DMS153 treated with DMSO at 0.1 percent for 48 hours (cell line): ENCODE results near the gene RNF25.
A peak's percentile ranks its signal among the peaks of the same experiment; 100 is the strongest.

ENCODE experiments used
- DNase-seq: peaks from one replicate; lab custom pipeline; 2025; ENCODE audit not compliant: unreplicated experiment; lab: John Stamatoyannopoulos, UW

The RNF25 gene, protein sequence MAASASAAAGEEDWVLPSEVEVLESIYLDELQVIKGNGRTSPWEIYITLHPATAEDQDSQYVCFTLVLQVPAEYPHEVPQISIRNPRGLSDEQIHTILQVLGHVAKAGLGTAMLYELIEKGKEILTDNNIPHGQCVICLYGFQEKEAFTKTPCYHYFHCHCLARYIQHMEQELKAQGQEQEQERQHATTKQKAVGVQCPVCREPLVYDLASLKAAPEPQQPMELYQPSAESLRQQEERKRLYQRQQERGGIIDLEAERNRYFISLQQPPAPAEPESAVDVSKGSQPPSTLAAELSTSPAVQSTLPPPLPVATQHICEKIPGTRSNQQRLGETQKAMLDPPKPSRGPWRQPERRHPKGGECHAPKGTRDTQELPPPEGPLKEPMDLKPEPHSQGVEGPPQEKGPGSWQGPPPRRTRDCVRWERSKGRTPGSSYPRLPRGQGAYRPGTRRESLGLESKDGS

DNA sequence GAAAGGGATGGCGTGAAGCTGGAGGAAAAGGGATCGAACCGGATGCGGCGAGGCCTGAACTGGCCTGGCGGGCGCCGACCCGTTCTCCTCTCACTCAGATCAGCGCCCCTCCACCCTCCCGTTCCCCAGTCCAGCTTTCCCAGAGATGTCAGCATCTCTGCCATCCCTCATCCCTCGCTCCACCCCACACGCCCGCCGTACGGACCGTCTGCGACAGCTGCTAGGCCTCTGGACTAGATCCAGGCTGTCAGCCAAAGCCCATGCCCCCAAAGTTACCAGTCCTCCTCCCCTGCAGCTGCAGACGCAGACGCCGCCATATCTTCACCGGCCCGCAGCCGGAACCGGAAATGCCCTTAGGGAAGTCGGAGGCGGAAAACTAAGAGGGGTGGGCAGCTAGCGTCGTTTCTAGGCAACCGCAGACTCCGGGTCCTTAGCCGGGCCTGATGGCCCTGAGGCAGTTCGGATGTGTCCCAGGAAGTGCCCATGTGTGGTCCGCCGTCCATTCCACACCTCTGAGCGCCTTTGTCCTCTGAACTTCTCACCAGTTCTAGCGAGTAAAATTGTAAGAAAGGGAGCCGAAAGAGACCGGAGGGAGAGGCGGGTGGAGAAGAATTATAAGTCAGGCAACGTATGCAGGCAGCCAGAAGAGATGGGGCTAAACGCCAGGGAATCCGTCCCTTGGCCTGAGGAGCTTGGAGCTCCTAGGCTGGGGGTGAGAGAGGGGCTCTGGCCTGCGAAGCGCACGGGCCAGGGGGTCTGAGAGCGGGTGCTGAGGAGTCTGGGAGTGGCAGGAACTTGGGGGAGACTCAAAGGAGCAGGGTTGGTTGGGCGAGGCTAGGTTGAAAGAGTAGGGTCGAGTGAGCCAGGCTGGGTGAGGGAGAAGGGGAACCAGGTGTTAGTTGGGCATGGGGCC, at the start of gene RNF25, which contains the start of gene STK36:
Gene RNF25 (minus strand): TSS at position 349 of the 913 bp plus-strand sequence. CDS start 32 bp downstream, at position 317.
Gene STK36 (plus strand): TSS at position 433 of the 913 bp plus-strand sequence. CDS start 744 bp downstream, outside the sequence.
- peak; percentile 78 for DNase-seq

GRCh38 chr2:218721488-218721887, 49.7 kb upstream of the RNF25 start:
- DNase-seq: no peak

DNA sequence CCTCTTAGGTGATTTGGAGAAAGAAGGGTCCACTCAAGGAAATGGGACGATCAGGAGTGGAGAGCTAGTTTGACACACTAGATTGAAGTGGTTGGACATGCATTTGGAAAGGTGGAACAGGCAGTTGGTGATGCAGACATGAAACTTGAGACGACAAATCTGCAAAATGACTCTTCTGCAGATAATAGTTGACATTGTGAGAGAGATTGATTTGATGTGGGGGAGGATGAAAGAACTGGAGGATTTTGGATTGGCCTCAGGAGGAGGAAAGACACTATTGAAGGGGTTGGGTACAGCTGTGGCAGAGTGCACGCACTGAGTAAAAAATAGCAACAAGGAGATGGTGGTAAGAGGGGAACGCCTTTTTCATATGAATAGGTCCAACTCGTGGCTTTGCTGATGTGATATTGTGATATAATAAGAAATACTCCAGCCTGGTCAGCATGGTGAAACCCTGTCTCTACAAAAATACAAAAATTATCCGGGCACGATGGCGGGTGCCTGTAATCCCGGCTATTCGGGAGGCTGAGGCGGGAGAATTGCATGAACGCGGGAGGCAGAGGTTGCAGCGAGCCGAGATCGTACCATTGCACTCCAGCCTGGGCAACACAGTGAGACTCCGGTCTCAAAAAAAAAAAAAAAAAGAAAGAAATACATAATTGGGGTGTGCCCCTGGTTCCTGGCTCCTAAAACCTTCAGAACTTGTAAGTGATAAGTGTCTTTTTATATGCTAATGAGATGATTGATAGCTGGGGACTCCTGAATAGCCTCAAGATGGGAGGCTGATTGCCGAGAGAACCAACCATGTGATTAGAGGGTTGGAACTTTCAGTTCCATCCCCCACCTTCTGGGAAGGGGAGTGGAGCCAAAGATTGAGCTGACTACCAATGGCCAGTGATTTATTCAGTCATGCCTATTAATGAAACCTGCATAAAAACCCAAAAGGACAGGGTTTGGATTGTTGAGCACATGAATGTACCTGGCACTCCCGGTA, 48.5 kb upstream of the RNF25 start:
- DNase-seq: no peak

DNA sequence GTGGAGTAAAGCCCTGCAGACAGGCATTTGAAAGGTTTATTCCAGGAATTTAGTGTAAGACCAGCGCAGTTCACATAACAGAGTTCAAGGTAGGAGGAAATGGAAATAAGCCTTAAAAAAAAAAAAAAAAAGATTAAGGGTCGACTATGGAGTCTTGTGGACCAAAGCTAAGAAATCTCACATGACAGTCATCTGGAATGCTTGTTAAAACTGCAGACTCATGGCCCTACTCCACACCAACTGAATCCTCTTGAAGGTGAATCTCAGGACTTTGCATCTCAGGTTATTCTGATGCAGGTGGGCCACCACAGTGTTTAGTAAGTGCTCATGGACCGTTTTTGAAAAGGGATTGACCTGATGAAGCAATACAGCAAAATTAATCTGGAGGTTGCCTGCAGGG, 47.7 kb upstream of the RNF25 start:
- DNase-seq: no peak

DNA sequence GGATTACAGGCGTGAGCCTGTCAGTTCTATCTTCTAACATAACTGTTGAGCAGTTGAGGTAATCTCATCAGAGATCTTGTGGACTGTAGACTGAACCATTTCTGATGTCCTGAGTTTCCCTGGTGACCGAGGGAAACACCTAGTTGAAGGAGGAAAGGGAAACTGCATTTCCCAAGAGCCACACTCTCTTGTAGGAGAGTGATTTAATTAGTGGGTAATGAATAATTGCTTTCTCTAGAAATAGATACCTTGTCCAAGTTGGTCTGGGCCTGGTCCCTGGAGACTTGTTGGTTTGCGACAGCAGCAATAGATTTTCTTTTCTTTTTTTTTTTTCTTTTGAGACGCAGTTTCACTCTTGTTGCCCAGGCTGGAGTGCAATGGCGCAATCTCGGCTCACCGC, 46.3 kb upstream of the RNF25 start:
- DNase-seq: no peak

DNA sequence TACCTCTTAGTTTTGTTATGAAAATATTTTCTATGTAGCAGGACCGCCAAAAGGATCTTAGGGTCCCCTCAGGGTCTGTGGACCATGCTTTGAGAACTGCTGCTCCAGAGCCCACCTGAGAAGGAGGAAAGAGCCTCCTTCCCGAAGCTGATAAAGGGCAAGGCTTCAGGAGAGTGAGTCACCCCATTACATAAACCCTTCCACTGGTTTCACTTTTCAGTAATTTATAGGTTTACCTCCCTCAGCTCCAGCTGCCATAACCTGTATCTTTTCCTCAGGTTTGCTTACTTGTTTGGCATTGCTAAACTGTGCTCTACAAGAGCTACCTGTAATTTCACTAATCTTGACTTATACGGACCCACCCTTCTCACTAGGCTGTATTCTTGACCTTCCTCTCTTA, 45.5 kb upstream of the RNF25 start:
- DNase-seq: no peak

- DNase-seq: no peak
Measured at GRCh38 chr2:218716070-218716469, 44.3 kb upstream of the RNF25 start.

GRCh38 chr2:218713922-218714321, 42.1 kb upstream of the RNF25 start:
- no peak for DNase-seq

DNA sequence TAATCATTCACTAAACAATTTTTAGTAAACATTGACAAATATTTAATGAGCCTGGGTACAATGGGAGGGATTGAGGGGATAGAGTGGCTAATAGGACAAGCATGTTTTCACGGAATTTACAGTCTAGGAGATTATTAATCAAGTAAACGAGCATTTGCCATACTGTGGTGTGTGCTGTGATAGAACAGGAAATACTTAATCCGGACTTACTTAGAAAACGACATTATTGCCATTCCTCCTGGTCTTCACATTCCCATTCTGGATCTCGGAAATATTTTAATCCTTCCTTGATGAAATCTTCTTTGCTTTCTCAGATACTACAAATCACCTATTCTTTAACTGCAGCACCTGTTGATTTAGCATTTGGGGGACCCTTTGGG, 39.7 kb upstream of the RNF25 start:
- peak; percentile 35 for DNase-seq

- peak; percentile 94 for DNase-seq
Measured at GRCh38 chr2:218710687-218711549, 39.1 kb upstream of the RNF25 start, which contains the start of gene TTLL4. TSS of gene TTLL4 (plus strand) at chr2:218710835. CDS start at chr2:218737677, 26,842 bp downstream.

- no peak for DNase-seq
Measured at GRCh38 chr2:218710334-218710686, 38.5 kb upstream of the RNF25 start.

- DNase-seq: no peak
Measured at GRCh38 chr2:218709908-218710307, 38.1 kb upstream of the RNF25 start.

DNA sequence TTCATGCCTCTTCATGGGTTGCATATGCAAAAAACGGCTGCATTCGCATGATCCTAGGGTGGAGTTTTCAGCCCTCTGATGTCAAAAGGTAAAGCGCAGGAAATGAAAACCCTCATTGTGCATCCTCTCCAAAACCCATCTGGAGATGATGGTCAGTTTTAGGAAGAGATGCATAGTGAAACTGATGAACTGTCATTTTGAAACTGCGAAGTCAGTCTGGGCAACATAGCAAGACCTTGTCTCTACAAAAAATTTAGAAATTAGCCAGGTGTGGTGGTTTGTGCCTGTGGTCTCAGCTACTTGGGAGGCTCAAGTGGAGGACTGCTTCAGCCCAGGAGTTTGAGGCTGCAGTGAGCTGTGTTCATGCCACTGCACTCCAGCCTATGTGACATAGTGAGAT, 36.3 kb upstream of the RNF25 start:
- DNase-seq: no peak

DNA sequence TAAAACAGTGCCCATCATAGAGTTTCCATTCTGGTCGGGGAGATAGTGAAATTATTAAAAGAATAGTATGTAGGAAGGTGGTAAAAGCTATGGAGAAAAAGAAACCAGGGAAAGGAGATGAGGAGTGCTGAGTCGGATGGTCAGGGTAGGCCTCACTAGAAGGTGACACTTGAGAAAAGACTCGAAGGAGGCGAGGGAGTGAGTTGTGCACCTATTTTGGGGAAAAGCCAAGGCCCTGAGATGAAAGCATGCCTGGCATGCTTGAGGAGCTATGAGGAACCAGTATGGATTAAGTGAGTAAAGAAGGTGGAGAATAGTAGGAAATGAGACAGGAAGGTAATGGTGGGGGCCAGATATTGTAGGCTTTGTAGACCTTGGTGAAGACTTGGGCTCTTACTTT, 31.5 kb upstream of the RNF25 start:
- DNase-seq: no peak

- DNase-seq: no peak
Measured at GRCh38 chr2:218701806-218702205, 30.0 kb upstream of the RNF25 start.

DNA sequence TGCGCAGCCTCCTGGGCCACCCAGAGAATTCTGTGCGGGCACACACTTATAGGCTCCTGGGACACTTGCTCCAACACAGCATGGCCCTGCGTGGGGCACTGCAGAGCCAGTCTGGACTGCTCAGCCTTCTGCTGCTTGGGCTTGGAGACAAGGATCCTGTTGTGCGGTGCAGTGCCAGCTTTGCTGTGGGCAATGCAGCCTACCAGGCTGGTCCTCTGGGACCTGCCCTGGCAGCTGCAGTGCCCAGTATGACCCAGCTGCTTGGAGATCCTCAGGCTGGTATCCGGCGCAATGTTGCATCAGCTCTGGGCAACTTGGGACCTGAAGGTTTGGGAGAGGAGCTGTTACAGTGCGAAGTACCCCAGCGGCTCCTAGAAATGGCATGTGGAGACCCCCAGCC, 27.1 kb upstream of the RNF25 start:
- no peak for DNase-seq

DNA sequence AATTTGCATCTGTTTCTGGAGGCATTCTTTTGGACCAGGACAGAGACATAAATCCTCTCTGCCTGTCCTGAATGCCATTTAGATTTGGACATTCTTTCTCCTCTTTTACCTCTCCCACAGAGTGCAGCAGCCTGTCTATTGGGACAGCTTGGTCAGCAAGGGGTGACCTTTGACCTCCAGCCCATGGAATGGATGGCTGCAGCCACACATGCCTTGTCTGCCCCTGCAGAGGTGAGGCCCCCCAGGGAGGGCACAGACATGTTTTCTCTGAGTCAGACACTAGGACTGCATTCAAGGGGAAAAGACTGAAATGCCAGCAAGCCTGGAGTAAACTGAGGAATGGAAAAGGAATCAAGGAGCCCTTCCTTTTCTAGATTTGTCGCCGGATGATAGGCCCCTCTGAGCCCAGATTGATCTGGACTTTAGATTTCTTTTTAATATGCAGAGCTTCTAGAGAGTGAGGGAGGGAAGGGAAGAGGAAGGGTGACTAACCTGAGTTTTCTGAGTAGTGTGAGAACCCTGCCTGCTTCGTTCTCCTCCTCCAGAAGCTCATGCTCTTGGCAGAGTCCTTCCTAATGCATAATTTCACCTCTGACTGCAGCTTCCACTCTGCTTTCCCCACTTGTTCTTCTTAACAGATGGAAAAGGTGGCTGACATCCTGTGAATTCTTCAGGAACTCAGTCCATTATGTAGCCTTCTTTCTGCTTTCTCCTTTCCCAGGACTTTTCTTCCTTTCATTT, 22.8 kb upstream of the RNF25 start:
- no peak for DNase-seq

DNA sequence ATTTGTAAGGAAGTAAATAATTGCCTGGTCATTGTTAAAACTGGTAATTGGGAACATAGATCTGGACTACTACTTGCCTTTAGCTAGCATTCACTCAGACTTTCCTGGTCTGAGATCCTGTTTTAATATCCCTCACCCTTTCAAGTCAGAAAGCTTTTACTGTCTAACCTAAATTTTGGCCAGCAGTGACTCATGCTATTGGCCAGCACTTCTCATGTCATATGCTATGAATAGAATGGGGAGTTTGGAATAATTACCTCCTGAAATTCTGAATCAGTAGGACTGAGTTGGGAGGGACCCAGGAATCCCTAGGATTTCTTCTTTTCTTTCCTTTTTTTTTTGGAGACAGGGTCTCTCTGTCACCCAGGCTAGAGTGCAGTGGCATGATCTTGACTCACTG, 19.4 kb upstream of the RNF25 start:
- no peak for DNase-seq
